HG02763 (cell line): Measurements from ENCODE around the gene AVPR1B.
"Not testable (repeated sequence)": the region's sequence is repeated elsewhere in the genome, so short reads cannot be mapped to it uniquely, and the experiment has no call there.

ENCODE experiments used
- ATAC-seq: cut with Tn5 transposase; IDR thresholded peaks from one replicate; pipeline ENCODE4 v1.9.1; 2021; ENCODE audit warnings: mild to moderate bottlenecking, moderate library complexity; ENCODE audit not compliant: unreplicated experiment

The AVPR1B gene

DNA sequence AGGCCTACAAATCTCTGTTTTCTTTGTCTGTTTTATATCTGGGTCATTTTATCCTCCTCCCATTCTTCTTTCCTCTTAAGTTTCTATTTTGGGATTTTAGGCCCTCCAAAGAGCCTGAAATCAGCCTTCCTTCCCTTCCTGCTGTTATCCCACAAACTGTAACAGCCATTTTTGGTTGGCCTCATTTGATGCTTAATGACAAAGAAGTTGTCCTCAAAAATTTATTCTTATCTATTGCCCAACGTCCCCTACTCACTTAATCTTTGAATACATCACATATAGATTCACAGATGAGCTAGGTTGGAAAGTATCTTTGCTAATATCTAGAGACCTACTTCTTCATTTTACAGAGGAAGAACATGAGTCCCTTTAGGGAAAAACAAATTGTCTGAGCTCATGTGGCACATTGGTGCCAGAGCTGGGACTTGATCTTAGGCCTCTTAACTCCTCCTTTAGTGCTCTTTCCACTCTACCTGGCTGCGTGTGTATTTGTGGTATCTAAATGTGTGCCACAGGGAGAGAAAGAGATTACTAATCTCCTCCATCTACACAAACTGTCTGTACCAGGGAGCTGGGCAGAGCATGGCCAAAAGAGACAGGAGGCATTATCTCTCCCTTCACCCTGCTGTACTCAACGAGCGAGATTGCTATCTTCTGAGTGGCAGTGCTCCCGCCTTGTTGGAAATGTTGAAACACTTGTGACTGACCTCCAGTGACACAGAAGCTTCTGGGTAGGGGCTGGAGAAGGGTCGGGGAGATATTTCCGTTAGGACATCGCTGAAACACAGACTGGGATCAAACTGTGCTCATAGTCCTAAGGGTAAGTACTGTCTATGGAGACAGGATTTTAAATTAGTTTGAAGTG, 34.1 kb downstream of the AVPR1B start:
- ATAC-seq = no peak

DNA sequence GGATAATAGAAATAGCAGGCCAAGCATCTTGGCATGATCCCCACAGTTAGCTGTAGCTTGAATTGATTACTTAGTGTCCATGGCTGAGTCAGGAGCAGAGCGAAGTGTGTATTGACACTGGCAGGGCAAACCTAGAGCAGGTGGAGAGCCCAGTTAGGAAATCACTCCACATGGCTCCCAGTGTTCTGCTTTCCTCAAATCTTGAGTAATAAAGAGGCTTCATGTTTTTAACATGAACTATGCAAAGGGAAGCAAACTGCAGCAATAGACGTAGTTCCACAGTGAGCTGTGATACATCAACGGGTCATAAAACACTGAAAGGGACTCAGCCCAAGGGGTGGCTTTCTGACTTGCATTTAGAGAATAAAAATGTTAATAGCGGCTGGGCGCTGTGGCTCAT, 35.3 kb downstream of the AVPR1B start:
- no peak for ATAC-seq

DNA sequence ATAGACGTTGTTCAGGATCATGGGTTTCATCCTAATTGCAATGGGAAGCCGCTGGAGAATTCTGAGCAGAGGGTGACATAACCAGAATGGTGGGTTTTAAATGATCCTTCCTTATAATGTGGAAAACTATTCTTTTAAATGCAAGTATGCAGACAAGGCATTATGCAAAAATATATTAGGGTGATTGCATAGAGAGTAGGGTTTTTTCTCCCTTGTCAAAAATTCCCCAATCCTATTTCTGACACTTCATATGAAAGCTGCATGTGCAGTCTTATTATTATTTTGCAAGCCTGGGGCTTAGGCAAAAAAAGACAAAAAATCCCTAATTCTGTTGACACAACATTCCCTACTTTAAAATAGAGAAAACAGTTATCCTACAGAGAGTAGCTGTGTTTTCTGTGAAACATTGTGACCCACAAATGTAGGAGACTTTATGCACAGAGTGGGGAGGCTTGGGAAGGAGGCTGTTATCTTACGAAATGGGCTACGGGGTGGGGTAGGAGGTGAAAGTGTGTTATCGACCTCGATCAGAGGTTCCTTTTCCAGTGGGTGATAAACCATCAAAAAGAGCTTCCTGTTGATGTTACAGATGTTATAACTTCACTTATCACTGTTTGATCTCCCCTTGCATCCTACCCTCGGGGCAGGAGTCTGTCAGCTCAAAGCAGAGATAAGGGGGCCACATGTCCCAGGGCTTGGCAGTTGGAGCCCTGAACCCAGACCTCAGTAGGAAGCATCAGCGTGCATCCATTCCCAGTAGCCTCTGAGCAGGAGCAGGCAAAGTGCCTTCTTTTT, 37.0 kb downstream of the AVPR1B start:
- no peak for ATAC-seq

DNA sequence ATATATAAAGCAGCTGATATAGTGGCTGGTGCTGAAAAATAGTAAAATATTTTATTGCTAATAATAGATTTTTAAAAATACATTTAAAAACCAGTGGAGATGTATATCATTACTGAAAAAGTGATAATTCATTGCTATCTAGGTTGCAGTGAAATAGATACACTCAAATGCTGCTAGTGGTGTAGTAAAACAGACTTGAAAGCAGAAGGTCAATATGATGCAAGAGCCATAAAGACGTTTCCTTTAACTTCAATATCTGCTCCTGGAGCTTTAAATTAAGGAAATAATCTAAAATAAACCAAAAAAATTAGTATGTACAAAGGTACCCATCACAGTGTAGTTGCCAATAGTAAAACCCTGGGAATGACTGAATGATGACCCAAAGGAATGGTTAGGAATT, 38.1 kb downstream of the AVPR1B start:
- no peak for ATAC-seq

DNA sequence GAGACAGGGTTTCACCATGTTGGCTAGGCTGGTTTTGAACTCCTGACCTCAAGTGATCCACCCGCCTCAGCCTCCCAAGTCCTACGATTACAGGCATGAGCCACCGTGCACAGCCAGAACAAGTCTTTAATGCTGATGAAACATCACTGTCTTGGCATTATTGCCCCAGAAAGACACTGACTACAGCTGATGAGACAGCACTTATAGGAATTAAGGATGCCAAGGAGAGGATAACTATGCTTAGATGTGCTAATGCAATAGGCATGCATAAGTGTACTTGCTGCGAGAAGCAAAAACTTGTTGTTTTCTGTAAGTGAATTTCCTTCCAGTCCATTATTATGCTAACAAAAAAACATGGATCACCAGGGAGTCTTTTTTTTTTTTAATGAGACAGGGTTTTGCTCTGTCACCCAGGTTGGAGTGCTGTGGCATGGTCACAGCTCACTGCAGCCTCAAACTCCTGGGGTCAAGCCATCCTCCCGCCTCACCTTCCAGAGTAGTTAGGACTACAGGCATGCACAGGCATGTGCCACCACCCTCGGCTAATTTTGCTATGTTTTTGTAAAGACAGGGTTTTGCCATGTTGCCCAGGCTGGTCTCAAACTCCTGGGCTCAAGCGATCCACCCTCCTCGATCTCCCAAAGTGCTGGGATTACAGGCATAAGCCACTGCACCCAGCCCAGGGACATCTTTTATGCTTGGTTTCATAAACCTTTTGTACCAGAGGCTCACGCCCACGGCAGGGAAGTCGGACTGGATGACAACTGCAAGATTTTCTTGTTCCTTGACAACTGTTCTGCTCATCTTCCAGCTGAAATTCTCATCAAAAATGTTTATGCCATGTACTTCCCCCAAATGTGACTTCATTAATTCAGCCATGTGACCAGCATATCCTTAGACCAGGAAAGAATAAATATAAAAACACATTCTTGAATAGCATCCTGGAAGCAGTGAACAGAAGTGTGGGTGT, 41.1 kb downstream of the AVPR1B start:
- no peak for ATAC-seq

DNA sequence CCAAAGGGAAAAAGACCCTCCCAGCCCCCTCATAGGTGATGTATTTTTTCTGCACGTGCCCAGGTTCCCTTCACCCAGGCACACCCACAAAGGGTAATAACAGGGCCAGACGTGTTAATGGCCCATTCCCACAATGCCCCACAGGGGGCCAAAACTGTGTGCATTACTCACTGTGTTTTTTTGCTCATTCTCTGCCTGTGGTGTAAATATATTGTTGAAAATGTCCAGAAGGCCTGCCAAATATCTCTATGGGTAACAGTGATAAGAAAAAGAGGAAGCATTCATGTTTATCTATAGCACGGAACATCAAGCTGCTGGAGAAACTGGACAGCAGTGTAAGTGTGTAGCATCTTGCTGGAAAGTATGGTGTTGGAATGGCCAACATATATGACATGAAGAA, 42.3 kb downstream of the AVPR1B start:
- no peak for ATAC-seq

DNA sequence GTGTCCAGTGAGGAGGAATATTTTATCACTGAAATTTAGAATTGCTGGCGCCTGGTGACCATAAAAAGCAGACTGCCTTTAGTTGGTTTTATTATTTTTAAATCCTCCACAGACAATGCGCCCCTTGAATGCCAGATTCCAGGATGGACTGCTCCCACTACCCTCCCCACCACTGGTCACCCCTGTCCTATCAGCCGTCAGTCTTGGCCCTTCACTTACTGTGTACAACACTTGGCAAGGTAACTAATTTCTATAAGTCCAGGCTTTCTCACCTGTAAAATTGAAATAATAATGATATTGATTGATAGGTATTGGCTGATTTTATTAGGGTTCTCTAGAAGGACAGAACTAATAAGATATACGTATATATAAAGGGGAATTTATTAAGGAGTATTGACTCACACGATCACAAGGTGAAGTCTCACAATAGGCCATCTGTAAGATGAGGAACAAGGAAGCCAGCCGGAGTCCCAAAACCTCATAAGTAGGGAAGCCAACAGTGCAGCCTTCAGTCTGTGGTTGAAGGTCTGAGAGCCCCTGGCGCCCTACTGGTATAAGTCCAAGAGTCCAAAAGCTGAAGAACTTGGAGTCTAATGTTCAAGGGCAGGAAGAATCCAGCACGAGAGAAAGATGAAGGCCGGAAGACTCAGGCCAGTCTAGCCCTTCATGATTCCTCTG, 46.4 kb downstream of the AVPR1B start:
- ATAC-seq = no peak

DNA sequence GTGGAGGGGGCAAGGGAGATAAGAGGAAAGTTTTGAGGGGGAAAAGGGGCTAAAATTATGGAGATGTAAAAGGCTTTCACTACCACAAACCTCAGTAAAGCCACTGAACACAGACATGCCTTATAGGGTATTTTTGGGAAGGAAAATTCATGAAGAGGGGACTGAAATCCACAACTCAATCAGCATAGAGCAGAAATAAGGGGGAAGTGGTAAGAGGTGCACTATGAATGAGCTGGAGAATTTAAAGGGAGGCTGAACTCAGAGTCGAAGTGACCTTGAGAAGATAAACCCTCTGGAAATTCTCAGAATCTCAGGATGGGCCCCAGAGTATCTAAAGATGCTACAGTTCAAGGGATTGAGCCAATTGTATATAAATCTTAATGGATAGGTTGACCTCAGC, 48.9 kb downstream of the AVPR1B start:
- ATAC-seq = no peak

DNA sequence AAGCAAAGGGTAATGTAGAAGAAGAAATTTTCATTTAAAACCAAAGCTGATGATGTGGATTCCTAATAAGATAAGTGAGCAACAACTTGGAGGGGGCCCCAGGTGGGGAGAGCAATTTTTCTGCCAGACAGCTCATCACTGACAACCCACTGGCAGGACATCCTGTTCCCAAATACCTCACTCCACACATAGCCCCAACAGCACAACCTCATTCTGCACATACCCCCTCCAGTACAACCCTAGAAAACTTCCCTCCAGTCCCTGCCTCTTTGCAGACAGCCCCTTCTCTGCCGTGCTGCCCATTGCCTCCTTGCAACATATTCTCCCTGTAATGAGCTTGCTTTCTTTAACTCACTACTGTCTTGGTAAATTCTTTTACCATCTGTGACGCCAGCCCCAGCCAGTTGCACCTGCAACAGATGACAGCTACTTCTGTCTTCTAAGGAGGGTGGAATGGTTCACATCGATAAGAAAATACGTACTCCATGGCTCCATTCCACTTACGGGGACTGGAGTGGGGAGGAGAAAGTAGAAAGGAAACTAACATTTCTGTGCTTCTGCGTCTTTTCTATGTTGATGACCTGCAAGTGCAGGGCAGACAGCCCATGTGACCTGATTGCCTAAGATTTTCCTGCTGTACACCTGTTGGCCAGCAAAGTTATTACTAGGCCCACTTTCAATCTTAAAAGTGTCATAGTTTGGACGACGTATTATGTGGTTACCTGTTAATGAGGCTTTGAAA, 49.5 kb downstream of the AVPR1B start:
- no peak for ATAC-seq

DNA sequence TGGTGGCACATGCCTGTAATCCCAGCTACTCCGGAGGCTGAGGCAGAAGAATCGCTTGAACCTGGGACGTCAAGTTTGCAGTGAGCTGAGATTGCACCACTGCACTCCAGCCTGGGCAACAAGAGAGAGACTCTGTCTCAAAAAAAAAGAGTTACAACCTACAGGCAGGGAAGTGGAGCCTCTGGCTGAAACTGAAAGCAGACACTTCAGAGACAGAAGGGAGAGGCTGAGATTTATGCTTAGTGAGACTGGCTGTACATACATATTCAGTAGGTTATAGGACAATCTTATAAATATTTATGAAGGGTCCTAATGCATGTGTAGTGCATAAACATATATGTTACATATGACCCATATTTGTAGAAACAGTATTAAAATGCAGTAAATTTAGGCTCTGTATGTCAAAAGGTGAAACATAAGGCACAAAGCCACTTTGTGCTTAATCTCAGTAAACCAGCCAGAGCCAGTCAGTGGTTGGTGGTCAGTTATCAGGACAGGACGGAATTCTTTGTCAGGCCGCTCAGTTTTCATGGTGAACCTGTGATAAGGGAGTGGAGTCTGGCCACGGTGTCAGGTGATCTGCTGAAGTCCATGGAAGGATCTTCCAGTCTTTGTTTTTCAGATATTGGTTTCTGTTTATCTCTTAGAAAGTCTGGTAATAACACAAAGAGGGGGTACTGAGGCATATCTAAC, 50.6 kb downstream of the AVPR1B start:
- ATAC-seq = peak; percentile 73

DNA sequence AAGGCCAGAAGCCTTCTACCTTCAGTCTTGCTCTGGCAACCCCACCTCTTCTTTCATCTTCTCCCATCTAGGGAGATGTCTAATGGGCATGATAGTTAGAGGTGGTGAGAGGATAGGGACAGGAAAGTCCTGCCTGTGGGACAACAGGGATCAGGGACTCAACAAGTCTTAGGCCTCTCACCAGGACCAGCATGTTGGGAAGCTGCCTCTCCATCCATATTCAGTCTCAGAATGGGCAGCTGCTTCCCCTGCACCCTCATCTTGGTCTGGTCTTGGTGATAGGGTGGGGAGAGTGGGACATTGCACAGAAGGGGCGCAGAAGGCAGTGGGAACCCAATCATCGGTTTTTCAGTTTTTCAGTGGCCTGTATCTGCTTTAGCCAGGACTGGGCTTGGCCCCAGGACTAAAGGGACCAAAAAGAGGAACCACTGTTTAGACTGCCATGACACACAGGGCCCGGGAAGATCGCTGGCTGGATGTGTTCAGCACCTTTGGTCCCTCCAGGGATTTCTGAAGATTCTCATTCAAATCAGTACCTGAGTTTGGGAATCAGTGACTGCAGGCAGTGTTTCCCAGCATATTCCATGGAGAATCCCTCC, 51.5 kb downstream of the AVPR1B start:
- no peak for ATAC-seq

DNA sequence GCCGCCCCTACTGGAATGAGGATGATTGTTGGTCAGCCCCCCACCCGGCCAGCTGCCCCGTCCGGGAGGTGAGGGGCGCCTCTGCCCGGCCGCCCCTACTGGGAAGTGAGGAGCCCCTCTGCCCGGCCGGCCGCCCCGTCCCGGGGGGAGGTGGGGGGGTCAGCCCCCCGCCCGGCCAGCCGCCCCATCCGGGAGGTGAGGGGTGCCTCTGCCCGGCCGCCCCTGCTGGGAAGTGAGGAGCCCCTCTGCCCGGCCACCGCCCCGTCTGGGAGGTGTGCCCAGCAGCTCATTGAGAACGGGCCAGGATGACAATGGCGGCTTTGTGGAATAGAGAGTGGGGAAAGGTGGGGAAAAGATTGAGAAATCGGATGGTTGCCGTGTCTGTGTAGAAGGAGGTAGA, 52.7 kb downstream of the AVPR1B start:
- ATAC-seq = not testable (repeated sequence)

DNA sequence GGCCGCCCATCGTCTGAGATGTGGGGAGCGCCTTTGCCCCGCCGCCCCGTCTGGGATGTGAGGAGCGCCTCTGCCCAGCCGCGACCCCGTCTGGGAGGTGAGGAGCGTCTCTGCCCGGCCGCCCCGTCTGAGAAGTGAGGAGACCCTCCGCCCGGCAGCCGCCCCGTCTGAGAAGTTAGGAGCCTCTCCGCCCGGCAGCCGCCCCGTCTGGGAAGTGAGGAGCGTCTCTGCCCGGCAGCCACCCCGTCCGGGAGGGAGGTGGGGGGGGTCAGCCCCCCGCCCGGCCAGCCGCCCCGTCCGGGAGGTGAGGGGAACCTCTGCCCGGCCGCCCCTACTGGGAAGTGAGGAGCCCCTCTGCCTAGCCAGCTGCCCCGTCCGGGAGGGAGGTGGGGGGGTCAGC, 53.2 kb downstream of the AVPR1B start:
- ATAC-seq = not testable (repeated sequence)

DNA sequence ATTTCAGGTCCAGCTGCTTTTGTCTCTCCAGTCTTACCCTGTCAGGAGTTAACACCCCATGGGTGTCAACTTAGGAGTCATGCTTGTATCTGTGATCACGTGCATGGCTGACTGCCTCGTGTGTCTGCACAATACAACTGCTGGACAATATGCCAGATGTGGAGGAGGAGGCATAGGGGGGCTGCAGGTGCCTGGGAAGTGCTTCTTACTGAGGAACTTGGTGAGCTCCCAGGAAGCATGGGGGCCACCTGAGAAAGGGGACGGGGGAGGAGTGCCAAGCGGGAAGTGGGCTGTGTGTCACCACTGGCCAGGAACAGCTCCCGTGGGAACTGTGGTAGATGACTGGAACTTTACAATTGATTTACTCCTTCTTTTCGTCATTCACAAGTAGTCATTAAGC, 54.7 kb downstream of the AVPR1B start:
- no peak for ATAC-seq

DNA sequence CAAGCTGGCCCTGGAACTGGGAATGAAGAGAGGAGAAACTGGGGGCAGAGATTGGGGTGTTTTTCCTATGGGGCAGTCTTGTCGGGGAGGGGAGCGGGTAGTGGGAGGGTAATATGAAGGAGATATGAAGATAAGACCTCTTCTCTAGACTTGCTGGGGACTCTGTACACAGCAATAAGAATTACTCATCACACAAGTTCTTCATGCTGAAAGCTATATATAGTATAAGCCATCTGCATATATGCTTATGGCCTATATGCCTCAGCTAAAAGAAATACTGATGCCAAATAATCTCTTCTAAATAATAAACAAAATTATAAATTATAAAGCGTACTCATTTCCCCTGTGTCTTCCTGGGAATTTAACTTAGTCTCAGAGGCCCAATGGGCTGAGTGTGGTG, 56.3 kb downstream of the AVPR1B start:
- no peak for ATAC-seq
